Melanocyte of skin (primary cell): Measurements from ENCODE around the gene SUPT5H. TPM values are rescaled to one million over a fixed set of nuclear protein-coding genes. Genes with fewer than 3 reads are reported as not detected.

Experiments used
- small RNA-seq, 2 donors: library from RNA; depleted of rRNA; stranded (forward); fragments of <200 nt; gene quantifications; one replicate each; pipeline ENCODE3, GENCODE V24; 2012
- total RNA-seq, 2 donors: library from RNA; depleted of rRNA; stranded (reverse); fragments of >200 nt; gene quantifications; 2 replicates each; pipeline ENCODE4 v1.2.3, GENCODE V29; 2012

SUPT5H gene
- 10 to 100 TPM; 64.9 to 75.0 TPM for total RNA-seq

DNA sequence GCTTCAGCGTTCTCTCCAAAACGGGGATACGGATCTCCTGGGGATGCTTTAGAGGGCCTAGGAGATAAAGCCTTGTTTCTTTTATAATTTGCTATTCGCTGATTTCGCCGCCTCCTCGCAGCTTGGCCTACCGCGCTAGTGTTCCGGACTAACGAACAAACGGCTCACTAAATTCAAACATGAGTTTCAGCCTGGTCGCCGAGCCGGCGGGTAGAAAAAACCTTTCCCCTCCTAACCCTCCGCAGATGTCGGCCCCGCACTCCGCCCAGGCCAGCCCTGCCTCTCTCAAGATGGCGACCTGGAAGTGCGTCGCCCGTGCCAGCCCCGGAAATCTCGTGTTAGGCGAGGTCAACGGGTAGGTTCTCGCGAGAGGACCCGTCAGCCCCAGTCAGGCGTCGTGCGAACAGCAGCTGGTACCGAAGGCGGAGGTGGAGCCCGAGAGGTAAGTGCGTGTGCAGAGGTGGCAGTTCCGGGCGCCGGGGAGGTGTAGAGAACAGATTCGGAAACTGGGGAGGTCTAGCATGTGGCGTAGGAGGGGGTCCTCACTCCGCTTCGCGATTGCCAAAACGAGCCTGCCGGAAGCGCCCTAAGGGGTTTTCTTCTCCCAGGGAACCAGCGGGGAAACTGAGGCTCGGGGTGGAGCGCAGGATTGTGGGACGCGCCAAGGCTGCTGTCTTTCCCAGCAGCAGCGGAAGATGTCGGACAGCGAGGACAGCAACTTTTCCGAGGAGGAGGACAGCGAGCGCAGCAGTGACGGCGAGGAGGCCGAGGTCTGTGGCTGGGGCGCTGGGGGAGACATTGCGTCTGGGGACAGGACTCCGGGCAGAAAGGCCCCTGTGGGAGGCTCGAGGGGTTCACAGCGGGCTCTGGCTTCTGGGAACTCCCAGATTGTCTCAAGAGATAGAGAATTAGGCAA is at the start of gene SUPT5H:
SUPT5H (plus strand) TSS at position 387 of the 916 bp plus-strand sequence; CDS start at position 696, 309 bp downstream.

DNA sequence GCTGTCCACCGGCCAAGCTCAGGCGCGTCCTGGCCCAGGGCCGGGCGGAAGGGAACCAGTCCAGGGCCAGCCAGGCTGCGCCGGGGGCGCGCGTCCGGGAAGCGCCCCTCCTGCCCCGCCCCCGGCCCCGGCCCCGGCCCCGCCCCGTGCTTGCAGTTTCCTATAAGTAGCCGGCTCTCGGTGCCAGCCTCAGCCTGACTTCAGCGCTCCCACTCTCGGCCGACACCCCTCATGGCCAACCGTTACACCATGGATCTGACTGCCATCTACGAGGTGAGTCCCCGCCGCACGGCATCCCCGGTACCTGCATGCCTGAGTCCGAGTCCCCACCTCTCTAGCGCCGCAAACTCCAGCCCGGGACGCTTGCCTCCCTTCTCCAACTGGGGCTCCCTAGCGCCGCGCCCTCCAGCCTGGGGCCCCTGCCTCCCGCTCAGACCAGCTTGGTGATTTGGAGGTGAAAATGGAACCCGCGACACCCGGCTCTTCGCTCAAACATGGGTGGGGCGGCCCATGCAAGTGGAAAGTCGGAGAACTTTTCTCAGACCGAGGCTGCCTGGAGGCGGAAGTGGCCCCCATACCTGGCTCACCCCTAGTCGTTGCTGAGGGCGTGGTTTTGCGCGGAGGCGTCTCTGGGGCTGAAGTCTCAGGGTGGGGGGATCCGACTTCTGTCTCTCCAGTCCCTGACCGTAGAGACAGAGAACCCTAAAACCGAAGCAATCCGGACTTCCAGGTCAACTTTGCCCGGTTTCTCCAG is 38.5 kb upstream of the SUPT5H start, which contains the start of gene ZFP36:
ZFP36 (plus strand) TSS at position 192 of the 754 bp plus-strand sequence; CDS start at position 250, 58 bp downstream.

DNA sequence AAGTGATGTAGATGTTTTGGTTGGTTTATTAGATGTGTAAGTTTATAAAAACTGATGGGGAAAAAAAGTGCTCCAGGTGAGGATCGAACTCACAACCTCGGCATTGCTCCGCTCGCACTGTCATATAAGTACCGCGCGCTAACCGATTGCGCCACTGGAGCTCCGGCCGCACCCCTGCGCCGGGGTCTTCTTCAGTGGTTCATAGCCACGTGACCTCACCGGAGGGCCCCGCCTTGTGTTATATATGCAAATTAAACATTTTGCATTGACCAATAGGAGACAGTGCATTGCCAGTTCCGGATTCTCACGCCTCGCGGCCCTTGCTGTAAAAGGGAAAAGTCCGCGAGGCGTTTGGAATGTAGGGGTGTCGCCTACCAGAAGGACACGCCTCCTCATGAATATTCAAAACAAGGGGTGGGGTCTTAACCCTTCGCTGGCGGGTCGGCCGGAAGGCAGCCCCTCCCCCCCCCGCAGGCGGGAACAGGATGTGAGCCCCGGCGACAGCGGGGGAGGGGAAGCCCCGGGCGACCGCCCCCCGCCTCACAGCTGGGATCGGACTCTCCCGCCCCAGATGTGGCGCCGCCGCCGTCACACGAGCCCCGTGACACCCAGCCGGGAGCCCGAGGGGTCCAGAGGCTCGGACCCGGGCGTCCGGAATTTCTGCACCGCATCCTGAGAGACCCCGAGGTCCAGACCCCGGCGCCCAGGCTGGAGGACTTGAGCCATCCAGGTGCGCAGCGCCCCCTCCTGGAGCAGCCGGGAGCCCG is 33.1 kb upstream of the SUPT5H start, which contains the start of gene PLEKHG2:
PLEKHG2 (plus strand) TSS at position 570 of the 767 bp plus-strand sequence. CDS start 1,418 bp downstream, outside the sequence.

GRCh38 chr19:39435499-39436349 is 9.7 kb upstream of the SUPT5H start, which contains the start of gene RPS16:
Gene RPS16, minus strand, starts transcription at chr19:39435949. Its CDS starts 54 bp downstream, at chr19:39435895.

GRCh38 chr19:39480337-39481228 is 35.2 kb downstream of the SUPT5H start, which contains the start of gene TIMM50:
Gene TIMM50, plus strand, starts transcription at chr19:39480838. Its CDS starts 16 bp downstream, at chr19:39480854.

DNA sequence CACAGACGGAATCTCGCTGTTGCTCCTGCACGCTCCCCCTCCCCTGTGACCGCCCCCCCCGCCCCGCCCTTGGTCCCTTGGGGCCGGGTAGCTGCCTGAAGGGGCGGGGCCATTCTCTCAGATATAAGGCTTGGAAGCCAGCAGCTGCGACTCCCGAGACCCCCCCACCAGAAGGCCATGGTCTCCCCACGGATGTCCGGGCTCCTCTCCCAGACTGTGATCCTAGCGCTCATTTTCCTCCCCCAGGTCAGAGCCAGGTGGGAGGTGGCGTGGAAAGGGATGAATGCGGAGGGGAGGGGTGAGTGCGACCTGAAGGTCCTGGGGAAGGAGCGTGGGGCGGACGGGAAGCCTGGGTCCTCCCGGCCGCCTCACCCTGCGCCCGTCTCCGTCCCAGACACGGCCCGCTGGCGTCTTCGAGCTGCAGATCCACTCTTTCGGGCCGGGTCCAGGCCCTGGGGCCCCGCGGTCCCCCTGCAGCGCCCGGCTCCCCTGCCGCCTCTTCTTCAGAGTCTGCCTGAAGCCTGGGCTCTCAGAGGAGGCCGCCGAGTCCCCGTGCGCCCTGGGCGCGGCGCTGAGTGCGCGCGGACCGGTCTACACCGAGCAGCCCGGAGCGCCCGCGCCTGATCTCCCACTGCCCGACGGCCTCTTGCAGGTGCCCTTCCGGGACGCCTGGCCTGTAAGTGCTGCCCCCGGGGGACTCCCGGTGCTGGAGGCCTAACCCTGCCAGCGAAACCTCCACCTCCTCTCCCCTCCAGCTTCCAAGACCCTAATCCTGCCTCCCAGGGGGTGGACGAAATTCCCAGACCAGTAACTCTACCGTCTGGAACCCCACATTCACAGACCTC is 53.6 kb downstream of the SUPT5H start, which contains the start of gene DLL3:
DLL3 (plus strand) TSS at position 150 of the 845 bp plus-strand sequence; CDS start at position 178, 28 bp downstream.

DNA sequence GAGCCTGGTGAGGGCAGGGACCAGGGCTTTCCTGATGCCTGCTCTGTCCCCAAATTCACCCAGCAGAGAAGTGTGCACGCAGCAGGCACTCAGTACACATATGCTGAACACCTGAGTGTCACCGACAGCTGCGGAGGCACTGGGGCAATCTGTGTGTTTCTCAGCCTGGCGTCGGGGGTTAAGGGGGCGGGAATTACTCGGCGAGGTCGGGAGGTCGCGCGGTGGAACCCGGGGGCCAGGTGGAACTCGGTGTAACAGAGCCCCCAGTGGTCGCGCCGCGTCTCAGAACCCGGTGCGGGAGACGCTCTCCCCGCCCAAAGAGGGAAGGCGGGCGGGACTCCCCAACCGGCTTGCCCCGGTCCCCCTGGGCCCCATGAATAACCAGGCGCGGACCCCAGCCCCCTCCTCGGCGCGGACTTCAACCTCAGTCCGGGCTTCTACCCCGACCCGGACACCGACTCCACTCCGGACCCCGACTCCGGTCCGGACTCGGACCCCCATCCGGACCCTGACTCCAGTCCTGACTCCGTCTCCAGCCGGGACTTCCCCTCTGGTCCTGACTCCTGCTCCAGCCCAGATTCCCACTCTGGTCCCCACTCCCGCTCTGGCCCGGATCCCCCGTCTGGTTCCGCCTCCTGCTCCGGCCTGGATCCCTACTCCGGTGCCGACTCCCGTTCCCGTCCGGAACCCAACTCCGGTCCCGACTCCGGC is 69.6 kb downstream of the SUPT5H start, which contains the start of gene SELENOV:
SELENOV (plus strand) TSS at position 300 of the 711 bp plus-strand sequence; CDS start at position 374, 74 bp downstream.

Small RNA genes within 50 kb of the gene (small RNA-seq; reads per million reads assigned to genes)
- 0 reads per million in 2 donors for gene MIR4530

Other genes with a start within 250 kb of the SUPT5H start
- 10 to 100 TPM in 1 of 2 donors, 1 to 10 TPM in 1; 1.3 to 12.4 TPM for gene NCCRP1, start 248.6 kb upstream of the SUPT5H start, total RNA-seq
- not detected for gene SYCN, start 241.3 kb upstream of the SUPT5H start, total RNA-seq
- gene IFNL3, start 200.6 kb upstream of the SUPT5H start, total RNA-seq: not detected
- not detected for gene IFNL4, start 196.7 kb upstream of the SUPT5H start, total RNA-seq
- gene IFNL2, start 177.2 kb upstream of the SUPT5H start, total RNA-seq: not detected
- not detected for gene IFNL1, start 149.2 kb upstream of the SUPT5H start, total RNA-seq
- gene LRFN1, start 124.7 kb upstream of the SUPT5H start, total RNA-seq: under 1 TPM; 0.34 to 0.67 TPM
- gene GMFG, start 109.5 kb upstream of the SUPT5H start, total RNA-seq: 1 to 10 TPM in 1 of 2 donors, not detected in 1; 1.0 TPM
- gene SAMD4B, start 103.2 kb upstream of the SUPT5H start, total RNA-seq: 10 to 100 TPM; 53.9 to 58.2 TPM
- gene PAF1, start 54.5 kb upstream of the SUPT5H start, total RNA-seq: 10 to 100 TPM; 29.6 to 35.3 TPM
- gene MED29, start 54.2 kb upstream of the SUPT5H start, total RNA-seq: 10 to 100 TPM; 21.3 to 30.3 TPM
- 1 to 10 TPM; 3.7 to 3.8 TPM for gene ZFP36, start 38.7 kb upstream of the SUPT5H start, total RNA-seq
- gene PLEKHG2, start 32.9 kb upstream of the SUPT5H start, total RNA-seq: 1 to 10 TPM; 2.8 to 6.0 TPM
- 10 to 100 TPM; 19.6 to 51.0 TPM for gene RPS16, start 9.6 kb upstream of the SUPT5H start, total RNA-seq
- 100 to 1,000 TPM in 1 of 2 donors, 10 to 100 TPM in 1; 66.4 to 115 TPM for gene TIMM50, start 35.3 kb downstream of the SUPT5H start, total RNA-seq
- gene DLL3, start 53.4 kb downstream of the SUPT5H start, total RNA-seq: 1 to 10 TPM in 1 of 2 donors, under 1 TPM in 1; under 0.01 to 4.3 TPM
- not detected for gene SELENOV, start 69.6 kb downstream of the SUPT5H start, total RNA-seq
- gene EID2B, start 87.3 kb downstream of the SUPT5H start, total RNA-seq: 10 to 100 TPM in 1 of 2 donors, 1 to 10 TPM in 1; 5.2 to 10.7 TPM
- 1 to 10 TPM; 5.5 to 9.7 TPM for gene EID2, start 94.6 kb downstream of the SUPT5H start, total RNA-seq
- not detected for gene LGALS13, start 156.9 kb downstream of the SUPT5H start, total RNA-seq
- gene LGALS16, start 210.3 kb downstream of the SUPT5H start, total RNA-seq: not detected